K562 (cell line): Measurements from ENCODE around the gene SLC38A10. TPM values are rescaled to one million over a fixed set of nuclear protein-coding genes. Genes with fewer than 3 reads are reported as not detected.

Experiments used
- ATAC-seq: fragments of 200-7000 bp; cut with Tn5 transposase; 3 replicates; pipeline ENCODE4 v1.9.1; 2020; ENCODE audit warnings: moderate library complexity
- BruUV-seq: library from RNA; stranded (reverse); fragments of 400-500 nt; replicated peaks from 2 replicates; lab custom pipeline; 2021; lab: Mats Ljungman, UMichigan
- CTCF ChIA-PET: fragments of 300-600 bp; formaldehyde crosslinking; extraction: SDS; loops from one replicate; lab custom pipeline; 2021; ENCODE audit warnings: low intra/inter-chr PET ratio; lab: Yijun Ruan, JAX
- POLR2A ChIA-PET: fragments of 300-600, 350-650 bp; sonication (Branson Sonifier 250); formaldehyde crosslinking; extraction: SDS; loops from one replicate; lab custom pipeline; 2021; ENCODE audit warnings: antibody characterized with exemption, inconsistent platforms; lab: Yijun Ruan, JAX
- DNase-seq, 4 experiments: peaks; one replicate each; pipeline versions ENCODE4 v3.0.0 to v3.0.0-alpha.2; 2011 to 2018; ENCODE audit warnings: low spot score in 3 of 4, mixed read lengths in 3 of 4; ENCODE audit errors: extremely low read depth in 1 of 4
- FAIRE-seq: peaks from 2 replicates; lab custom pipeline; 2011; peaks lifted over from hg19 to GRCh38; lab: Jason Lieb, UNC
- H2AFZ ChIP-seq: 2 replicates; pipeline ENCODE4 v1.6.0; 2011; ENCODE audit warnings: low read depth, low read length, control low read depth, inconsistent platforms
- H3K27ac ChIP-seq: fragments of 200-600 bp; 3 replicates; pipeline ENCODE4 v1.8.0; 2011; ENCODE audit warnings: low read depth, mild to moderate bottlenecking, control low read depth, inconsistent platforms, low read length, moderate library complexity, mixed read lengths; ENCODE audit errors: extremely low read depth
- H3K27me3 ChIP-seq, 2 experiments: fragments of 300-600 bp in 1 of 2; 2 replicates in 1 of 2; 3 replicates in 1 of 2; pipeline versions ENCODE4 v1.6.0 to v1.8.0; 2011; ENCODE audit warnings: inconsistent platforms in 2 of 2, low read length in 2 of 2, mild to moderate bottlenecking in 1 of 2, mixed read lengths in 1 of 2, moderate library complexity in 1 of 2; ENCODE audit not compliant: control insufficient read depth in 2 of 2, insufficient read depth in 2 of 2
- H3K36me3 ChIP-seq: fragments of 300-600 bp; 3 replicates; pipeline ENCODE4 v1.8.0; 2011; ENCODE audit warnings: mild to moderate bottlenecking, low read length, inconsistent platforms; ENCODE audit not compliant: control insufficient read depth, insufficient read depth
- H3K4me1 ChIP-seq, 2 experiments: fragments of 200-600 bp in 1 of 2; replicated peaks in 1 of 2; 2 replicates in 1 of 2; 3 replicates in 1 of 2; pipeline versions ENCODE4 v1.5.1 to v1.8.0; 2011; ENCODE audit warnings: inconsistent platforms in 2 of 2, low read length in 2 of 2, mild to moderate bottlenecking in 1 of 2, mixed read lengths in 1 of 2, moderate library complexity in 1 of 2; ENCODE audit not compliant: control insufficient read depth in 2 of 2, insufficient read depth in 2 of 2
- H3K4me2 ChIP-seq: 2 replicates; pipeline ENCODE4 v1.6.1; 2011; ENCODE audit warnings: low read length, control low read depth, inconsistent platforms, mixed read lengths; ENCODE audit not compliant: insufficient read depth
- H3K4me3 ChIP-seq: fragments of 200-600 bp; sonication (generic), shearing (Covaris generic); 2 replicates; pipeline ENCODE4 v1.5.1; 2016; ENCODE audit warnings: control low read depth, inconsistent platforms
- H3K79me2 ChIP-seq: fragments of 200-600 bp; 3 replicates; pipeline ENCODE4 v1.8.0; 2011; ENCODE audit warnings: low read length, inconsistent platforms; ENCODE audit not compliant: control insufficient read depth, insufficient read depth
- H3K9ac ChIP-seq, 2 experiments: 2 replicates each; pipeline versions ENCODE4 v1.6.0 to v1.6.1; 2011; ENCODE audit warnings: low read depth in 2 of 2, low read length in 2 of 2, control low read depth in 1 of 2, inconsistent platforms in 1 of 2, mild to moderate bottlenecking in 1 of 2, mixed read lengths in 1 of 2; ENCODE audit not compliant: insufficient read depth in 1 of 2
- H3K9me1 ChIP-seq: one replicate; pipeline ENCODE4 v1.6.0; 2011; ENCODE audit warnings: inconsistent platforms, mild to moderate bottlenecking, low read length, moderate library complexity; ENCODE audit not compliant: control insufficient read depth, insufficient read depth
- H3K9me3 ChIP-seq: replicated peaks from 2 replicates; pipeline ENCODE4 v1.5.1; 2011; ENCODE audit warnings: low read depth, low read length, inconsistent platforms; ENCODE audit not compliant: control insufficient read depth, insufficient read depth
- H4K20me1 ChIP-seq: replicated peaks from 2 replicates; pipeline ENCODE4 v1.6.1; 2011; ENCODE audit warnings: low read length, inconsistent platforms, mixed read lengths; ENCODE audit not compliant: control insufficient read depth, insufficient read depth
- DMBX1 ChIP-seq: fragments of 250-450 bp; sonication (Bioruptor Pico); IDR thresholded peaks from 2 replicates; pipeline ENCODE4 v1.8.0; 2022; ENCODE audit warnings: inconsistent platforms, mild to moderate bottlenecking, moderate library complexity, borderline replicate concordance
- ERF ChIP-seq: fragments of 450-650 bp; formaldehyde crosslinking; IDR thresholded peaks from 2 replicates; pipeline ENCODE4 v1.4.0; 2020; ENCODE audit warnings: mild to moderate bottlenecking, mixed read lengths
- KAT7 ChIP-seq: sonication (generic); formaldehyde crosslinking; IDR thresholded peaks from 2 replicates; pipeline ENCODE4 v1.8.0; 2022; ENCODE audit warnings: missing genetic modification reagents, mild to moderate bottlenecking, borderline replicate concordance
- KHSRP ChIP-seq: fragments of 450-650 bp; IDR thresholded peaks from 2 replicates; pipeline ENCODE4 v1.6.1; 2017
- NONO ChIP-seq, 2 experiments: fragments of 200-400 bp in 1 of 2; fragments of 450-650 bp in 1 of 2; formaldehyde crosslinking in 1 of 2; IDR thresholded peaks; 2 replicates each; pipeline ENCODE4 v1.6.1; 2017; ENCODE audit warnings: low read depth in 2 of 2, mild to moderate bottlenecking in 2 of 2, moderate library complexity in 2 of 2, low read length in 1 of 2
- PPARD ChIP-seq: fragments of 250-450 bp; sonication (Bioruptor Pico); IDR thresholded peaks from 2 replicates; pipeline ENCODE4 v1.8.0; 2022; ENCODE audit warnings: inconsistent platforms, mild to moderate bottlenecking, moderate library complexity
- WGBS: fragments of 100-300 bp; shearing (Covaris generic); methylation state at CpG from one replicate; pipeline ENCODE4 v1.1.6; 2016; ENCODE audit warnings: low coverage, mixed read lengths; ENCODE audit not compliant: insufficient coverage; ENCODE audit errors: missing lambda C conversion rate; 5-methylcytosine and 5-hydroxymethylcytosine counted together
- in situ Hi-C: fragments of 300-500 bp; cut with MboI; formaldehyde crosslinking; loops from 4 replicates; pipeline ENCODE4 v1.15.0; 2018; ENCODE audit warnings: inconsistent platforms, mixed read lengths
- intact Hi-C: fragments of 100-400 bp; cut with micrococcal nuclease; formaldehyde crosslinking; loops from 2 replicates; pipeline ENCODE4 v1.14.2; 2022
- polyA plus RNA-seq, 8 experiments: library from polyadenylated mRNA; depleted of rRNA in 4 of 8; stranded (reverse) in 5 of 8; unstranded in 3 of 8; fragments of >200 nt; fragmentation: Nextera tagmentation in 2 of 8; fragmentation: Illumina TruSeq in 1 of 8; extraction: Ambion mirVana in 2 of 8; extraction: Trizol in 1 of 8; gene quantifications; 2 replicates each; pipeline versions ENCODE4 v1.2.1 to v1.2.3, GENCODE V29; 2011 to 2014; ENCODE audit warnings: inconsistent platforms in 1 of 8, missing spikeins in 1 of 8
- total RNA-seq, 7 experiments: library from RNA; depleted of rRNA in 6 of 7; stranded (reverse); fragments of >200 nt in 6 of 7; fragmentation: Illumina TruSeq in 2 of 7; extraction: Trizol in 2 of 7; gene quantifications; 2 replicates each; pipeline versions ENCODE4 v1.2.1 to v1.2.3, GENCODE V29; 2011 to 2021; ENCODE audit warnings: low replicate concordance in 1 of 7
- TF ChIP-seq, protein P1 (sequence below): sonication (generic); formaldehyde crosslinking; IDR thresholded peaks from 2 replicates; pipeline ENCODE4 v1.9.0; 2022; ENCODE audit warnings: mild to moderate bottlenecking, missing genetic modification reagents
- TF ChIP-seq, protein P2 (sequence below): conservative IDR thresholded peaks from 2 replicates; pipeline ENCODE4 v1.6.1; 2011; ENCODE audit warnings: low read depth, mild to moderate bottlenecking, low read length; ENCODE audit not compliant: control insufficient read depth

Gene SLC38A10
- total and polyA plus RNA-seq, 9 of the 15 experiments (the other 6 are each of a cell fraction or from before 2014, with no cell fraction given) = 0.45 to 54.2 (median 13.8) TPM

DNA sequence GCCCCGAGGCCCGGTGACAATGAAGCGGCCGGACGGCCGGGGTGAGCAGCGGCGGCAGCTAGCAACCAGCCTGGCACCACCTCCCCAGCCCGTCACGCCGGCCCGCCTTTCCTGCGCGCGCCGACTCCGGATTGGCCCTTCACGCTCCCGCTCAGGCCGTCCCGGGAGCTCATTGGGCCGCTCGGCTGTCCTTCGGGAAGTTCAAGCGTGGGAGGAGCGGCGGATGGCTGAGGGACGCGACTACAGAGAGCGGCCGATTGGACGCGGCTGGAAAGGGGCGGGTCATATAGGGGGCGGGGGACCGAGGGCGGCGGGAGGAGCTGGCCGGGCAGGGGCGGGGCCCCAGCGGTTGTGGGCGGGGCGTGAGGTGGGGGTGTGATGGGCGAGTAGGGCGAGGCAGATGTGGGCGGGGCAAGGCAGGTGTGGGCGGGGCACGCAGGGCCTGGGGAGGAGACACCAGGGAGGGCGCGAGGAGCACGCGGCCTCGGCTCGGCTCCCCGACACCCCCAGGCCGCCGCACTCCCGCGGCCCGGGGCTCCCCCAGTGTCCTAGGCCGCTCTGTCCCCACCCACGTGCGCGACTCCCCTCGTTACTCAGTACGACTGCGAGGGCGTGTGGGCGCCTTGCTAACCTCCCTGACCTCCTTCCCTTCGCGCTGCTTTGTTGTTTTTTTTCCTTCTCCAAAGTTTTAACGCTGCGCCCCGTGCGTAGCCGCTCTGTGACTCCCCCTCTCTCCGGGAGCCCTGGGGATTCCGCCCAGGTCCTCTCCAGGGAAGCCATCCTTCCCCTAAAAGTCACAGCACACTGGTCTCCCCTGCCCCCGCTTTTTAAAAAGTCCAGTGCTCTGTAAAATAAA is 72.0 kb downstream of the SLC38A10 start, which contains the start of gene CEP131 (continued):
- TF ChIP-seq, protein P1, sequence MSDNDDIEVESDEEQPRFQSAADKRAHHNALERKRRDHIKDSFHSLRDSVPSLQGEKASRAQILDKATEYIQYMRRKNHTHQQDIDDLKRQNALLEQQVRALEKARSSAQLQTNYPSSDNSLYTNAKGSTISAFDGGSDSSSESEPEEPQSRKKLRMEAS = peak; percentile 94

DNA sequence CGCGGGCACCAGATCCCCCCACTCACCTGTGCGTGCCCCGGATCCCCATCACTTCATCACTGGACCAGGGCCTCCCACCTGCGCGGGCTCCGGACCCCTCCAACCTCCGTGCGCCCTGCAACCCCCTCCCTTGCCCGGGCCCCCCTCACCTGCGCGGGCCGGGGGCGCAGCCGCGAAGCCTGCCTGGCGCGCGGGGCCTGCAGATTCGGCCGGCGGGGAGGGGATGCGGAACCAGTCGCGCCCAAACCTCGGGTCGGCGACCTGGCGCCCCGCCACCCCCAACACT is 72.5 kb downstream of the SLC38A10 start:
- Histone ChIP-seq H3K4me2 (peak overlapping the region; percentile 82), H4K20me1 (no peaks in the 10 kb centered on the region), H3K79me2 (peaks cover 5% of the 10 kb centered on the region; the same call in 2 of the 3 replicates), H3K36me3 (peaks cover 5% of the 10 kb centered on the region; the same call in 1 of the 3 replicates), H3K4me1 (peaks cover 10 to 42% of the 10 kb centered on the region in 2 experiments), H3K27ac (peak overlapping the region; percentile 49; the same call in 2 of the 3 replicates), H2AFZ (peak overlapping the region; percentile 89), H3K9me1 (no peaks in the 10 kb centered on the region), H3K27me3 (no peaks in the 10 kb centered on the region), H3K9me3 (no peaks in the 10 kb centered on the region), H3K9ac (peak overlapping the region; percentile 59 to 89; a peak in 3 of 4 replicates), H3K4me3 (peak overlapping the region; percentile 93)
- WGBS = 0% methylated on average over 9 of the region's 30 CpGs
- DNase-seq (no peak), ATAC-seq (no peak), FAIRE-seq (no peak)
- intact Hi-C loops (loop anchor here (10.0 kb wide), 1 partner anchor 238 kb away; no protein-coding TSS in a partner anchor), in situ Hi-C loops (no loop called here)
- BruUV-seq = no TSS peak
- ChIA-PET CTCF (no interaction called here), POLR2A (interaction anchor here (0.5 to 1.0 kb wide), 7 partner anchors 11 to 481 kb away, joined by 3 to 4 read pairs (median 3); partner anchors contain the start of genes ACTG1, MRPL12, NDUFAF8 and TEPSIN)
- peak; percentile 35; the same call in 1 of the 2 replicates for TF ChIP-seq KAT7
- 0 out of 4 replicates have a peak, but pooled peaks of 1 of the 2 experiments have one; percentile 50 for TF ChIP-seq NONO (IDR thresholded peaks at IDR 0.05; ENCODE audit: low read depth in 2 of 2, low read length in 1 of 2)
- TF ChIP-seq ERF (CRISPR knock-in tag) = 0 out of 2 replicates have a peak, but pooled peaks have one; percentile 66
- TF ChIP-seq, protein P2, sequence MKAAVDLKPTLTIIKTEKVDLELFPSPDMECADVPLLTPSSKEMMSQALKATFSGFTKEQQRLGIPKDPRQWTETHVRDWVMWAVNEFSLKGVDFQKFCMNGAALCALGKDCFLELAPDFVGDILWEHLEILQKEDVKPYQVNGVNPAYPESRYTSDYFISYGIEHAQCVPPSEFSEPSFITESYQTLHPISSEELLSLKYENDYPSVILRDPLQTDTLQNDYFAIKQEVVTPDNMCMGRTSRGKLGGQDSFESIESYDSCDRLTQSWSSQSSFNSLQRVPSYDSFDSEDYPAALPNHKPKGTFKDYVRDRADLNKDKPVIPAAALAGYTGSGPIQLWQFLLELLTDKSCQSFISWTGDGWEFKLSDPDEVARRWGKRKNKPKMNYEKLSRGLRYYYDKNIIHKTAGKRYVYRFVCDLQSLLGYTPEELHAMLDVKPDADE = 0 out of 2 replicates have a peak, but pooled peaks have one; percentile 24
- TF ChIP-seq DMBX1 (CRISPR knock-in tag) = no peak
- no peak for TF ChIP-seq PPARD (CRISPR knock-in tag)
- no peak for TF ChIP-seq KHSRP
